ENCODE data around the gene UBB.
A peak's percentile ranks its signal among the peaks of the same experiment; 100 is the strongest.
"Not testable (repeated sequence)": the region's sequence is repeated elsewhere in the genome, so short reads cannot be mapped to it uniquely, and the experiment has no call there.

Gene UBB

GRCh38 chr17:16378636-16379282 lies 2.1 kb upstream of the UBB start:
- no peak for DNase-seq

- no peak for DNase-seq
Observed at GRCh38 chr17:16379654-16380053, 1.2 kb upstream of the UBB start.

- peak; percentile 38 for DNase-seq
Observed at GRCh38 chr17:16381496-16381820, 567 bp downstream of the UBB start.

- no peak for DNase-seq
Observed at GRCh38 chr17:16383216-16383615, 2.3 kb downstream of the UBB start.

- no peak for DNase-seq
Observed at GRCh38 chr17:16383772-16384287, 2.9 kb downstream of the UBB start.

- no peak for DNase-seq
Observed at GRCh38 chr17:16384557-16384956, 3.7 kb downstream of the UBB start.

GRCh38 chr17:16386126-16386507 lies 5.2 kb downstream of the UBB start:
- not testable (repeated sequence) for DNase-seq

GRCh38 chr17:16391451-16391850 lies 10.6 kb downstream of the UBB start:
- DNase-seq: no peak

GRCh38 chr17:16392491-16392890 lies 11.6 kb downstream of the UBB start:
- not testable (repeated sequence) for DNase-seq

GRCh38 chr17:16395887-16396286 lies 15.0 kb downstream of the UBB start:
- DNase-seq: not testable (repeated sequence)

- not testable (repeated sequence) for DNase-seq
Observed at GRCh38 chr17:16396693-16397092, 15.8 kb downstream of the UBB start.

- DNase-seq: no peak
Observed at GRCh38 chr17:16398270-16399267, 17.7 kb downstream of the UBB start.

- DNase-seq: not testable (repeated sequence)
Observed at GRCh38 chr17:16403847-16404246, 23.0 kb downstream of the UBB start.

GRCh38 chr17:16406742-16407674 lies 26.1 kb downstream of the UBB start:
- peak; percentile 20 for DNase-seq

- DNase-seq: no peak
Observed at GRCh38 chr17:16407911-16408588, 27.2 kb downstream of the UBB start.

GRCh38 chr17:16415031-16415924 lies 34.4 kb downstream of the UBB start, which contains the start of gene TRPV2:
TRPV2 (plus strand) TSS chr17:16415571; CDS start chr17:16417669, 2,098 bp downstream.
- peak; percentile 47 for DNase-seq

- DNase-seq: no peak
Observed at GRCh38 chr17:16417399-16417798, 36.5 kb downstream of the UBB start.

- DNase-seq: no peak
Observed at GRCh38 chr17:16417896-16418684, 37.2 kb downstream of the UBB start.

GRCh38 chr17:16418685-16419068 lies 37.8 kb downstream of the UBB start:
- DNase-seq: no peak

All from stimulated activated CD4-positive, alpha-beta T cell treated with anti-CD3 and anti-CD28 coated beads, Interleukin-4, amount 100 ng/mL, for 1 hour (primary cell).